ENCODE results near the gene AFAP1L1. TPM values are rescaled to one million over a fixed set of nuclear protein-coding genes. Genes with fewer than 3 reads are reported as not detected.

AFAP1L1 gene
- total RNA-seq, 1 experiment from 2014 or later = 0.45 TPM

DNA sequence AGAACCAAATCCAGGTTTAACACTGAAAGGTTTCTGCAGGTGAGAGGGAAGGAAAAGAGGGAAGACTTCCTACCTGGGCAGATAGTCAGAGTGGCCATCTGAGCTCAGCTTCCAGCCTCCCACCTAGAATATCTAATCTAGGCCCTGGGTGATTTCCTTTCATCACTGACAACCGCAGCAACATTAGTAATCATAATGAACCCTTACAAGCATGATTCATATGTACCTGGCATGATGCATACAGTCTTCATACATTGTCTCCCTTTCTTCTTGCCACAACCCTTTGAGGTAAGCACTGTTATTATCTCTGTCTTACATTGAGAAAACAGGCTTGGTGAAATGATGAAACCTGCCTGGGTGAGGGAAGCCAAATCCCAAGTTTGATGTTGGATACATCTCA is 13.5 kb downstream of the AFAP1L1 start:
- Histone ChIP-seq H3K27ac (no peak overlapping the region), H3K36me3 (no peaks in the 10 kb centered on the region), H3K27me3 (0 out of 2 replicates have a peak, but pooled peaks cover 5% of the 10 kb centered on the region), H3K4me3 (no peak overlapping the region), H3K4me1 (no peaks in the 10 kb centered on the region; the same call in 1 of the 2 replicates), H3K9me3 (replicated peaks) (no peaks in the 10 kb centered on the region)
- no peak for DNase-seq

DNA sequence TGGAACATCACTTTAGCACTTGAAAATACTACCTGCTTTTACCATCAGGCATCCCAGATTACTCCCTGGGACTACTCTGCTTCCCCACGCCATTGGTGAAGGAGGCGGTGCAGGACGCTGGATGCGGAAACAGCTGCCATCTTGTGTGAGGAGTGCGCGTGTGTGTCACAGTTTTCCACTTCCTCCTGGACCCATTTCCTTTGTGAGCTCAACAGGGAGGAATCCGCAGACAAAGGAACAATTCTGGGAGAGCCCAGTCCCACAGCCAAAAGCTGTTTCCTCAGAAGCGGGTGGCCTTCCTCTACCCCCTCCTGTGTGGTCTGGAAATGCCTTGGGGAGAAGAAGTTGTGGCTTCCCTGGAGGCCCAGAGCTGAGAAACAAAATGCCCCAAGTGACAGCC is 16.8 kb downstream of the AFAP1L1 start:
- 0 out of 2 replicates have a peak overlapping the region, but pooled peaks have one; percentile 17 for H3K27ac ChIP-seq

GRCh38 chr5:149289301-149289700 is 17.6 kb downstream of the AFAP1L1 start:
- Histone ChIP-seq H3K27ac (no peak overlapping the region), H3K36me3 (no peaks in the 10 kb centered on the region), H3K4me3 (no peak overlapping the region), H3K9me3 (replicated peaks) (no peaks in the 10 kb centered on the region), H3K4me1 (no peaks in the 10 kb centered on the region; the same call in 1 of the 2 replicates), H3K27me3 (0 out of 2 replicates have a peak, but pooled peaks cover 8% of the 10 kb centered on the region)
- DNase-seq = no peak

More for the DNA sequence above, 16.8 kb downstream of the AFAP1L1 start:
- Histone ChIP-seq H3K27me3 (0 out of 2 replicates have a peak, but pooled peaks cover 5% of the 10 kb centered on the region), H3K4me1 (no peaks in the 10 kb centered on the region; the same call in 1 of the 2 replicates), H3K36me3 (no peaks in the 10 kb centered on the region), H3K9me3 (replicated peaks) (no peaks in the 10 kb centered on the region), H3K4me3 (peak overlapping the region; percentile 23)
- DNase-seq = peak in 1 of 2 experiments; percentile 26

GRCh38 chr5:149294872-149295829 is 23.5 kb downstream of the AFAP1L1 start:
- Histone ChIP-seq H3K4me3 (no peak overlapping the region), H3K9me3 (replicated peaks) (no peaks in the 10 kb centered on the region), H3K27me3 (peaks cover 6% of the 10 kb centered on the region; the same call in 1 of the 2 replicates), H3K27ac (no peak overlapping the region), H3K36me3 (no peaks in the 10 kb centered on the region), H3K4me1 (no peaks in the 10 kb centered on the region)
- DNase-seq = no peak

GRCh38 chr5:149297340-149298025 is 25.8 kb downstream of the AFAP1L1 start:
- no peaks in the 10 kb centered on the region for H3K36me3 ChIP-seq

DNA sequence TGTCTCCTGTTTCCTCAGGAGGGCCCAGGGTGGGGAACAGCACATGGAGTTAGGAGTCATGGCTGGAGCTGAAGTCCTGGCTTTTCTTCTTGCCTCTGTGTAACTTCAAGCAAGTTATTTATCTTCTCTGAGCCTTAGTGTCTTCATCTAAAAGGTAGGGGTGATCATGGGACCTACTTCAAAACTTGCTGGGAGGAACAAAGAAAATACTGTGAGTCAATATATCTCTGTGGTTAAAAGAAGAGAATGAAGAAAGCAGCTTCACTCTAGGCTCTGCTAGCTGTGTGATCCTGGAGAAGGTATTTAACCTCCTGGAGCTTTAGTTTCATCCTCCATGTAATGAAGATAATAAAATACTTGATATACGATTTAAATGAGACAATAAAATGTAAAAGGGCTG is 26.5 kb downstream of the AFAP1L1 start:
- no peaks in the 10 kb centered on the region for H3K9me3 ChIP-seq (replicated peaks)
- no peaks in the 10 kb centered on the region for H3K4me1 ChIP-seq
- H3K36me3 ChIP-seq = no peaks in the 10 kb centered on the region
- peaks cover 6% of the 10 kb centered on the region; the same call in 1 of the 2 replicates for H3K27me3 ChIP-seq
- no peak overlapping the region for H3K27ac ChIP-seq
- DNase-seq = no peak
- no peak overlapping the region for H3K4me3 ChIP-seq

More at GRCh38 chr5:149297340-149298025, 25.8 kb downstream of the AFAP1L1 start:
- Histone ChIP-seq H3K27ac (no peak overlapping the region), H3K9me3 (replicated peaks) (no peaks in the 10 kb centered on the region), H3K27me3 (peaks cover 6% of the 10 kb centered on the region; the same call in 1 of the 2 replicates), H3K4me1 (no peaks in the 10 kb centered on the region), H3K4me3 (no peak overlapping the region)
- DNase-seq = no peak

GRCh38 chr5:149298842-149299404 is 27.3 kb downstream of the AFAP1L1 start:
- Histone ChIP-seq H3K9me3 (replicated peaks) (no peaks in the 10 kb centered on the region), H3K4me3 (no peak overlapping the region), H3K27ac (no peak overlapping the region), H3K4me1 (no peaks in the 10 kb centered on the region), H3K27me3 (peaks cover 6% of the 10 kb centered on the region; the same call in 1 of the 2 replicates), H3K36me3 (no peaks in the 10 kb centered on the region)
- DNase-seq = no peak

GRCh38 chr5:149299451-149300054 is 27.9 kb downstream of the AFAP1L1 start:
- Histone ChIP-seq H3K27ac (no peak overlapping the region), H3K27me3 (peaks cover 3% of the 10 kb centered on the region; the same call in 1 of the 2 replicates), H3K4me3 (no peak overlapping the region), H3K9me3 (replicated peaks) (no peaks in the 10 kb centered on the region), H3K4me1 (no peaks in the 10 kb centered on the region), H3K36me3 (no peaks in the 10 kb centered on the region)
- no peak for DNase-seq

DNA sequence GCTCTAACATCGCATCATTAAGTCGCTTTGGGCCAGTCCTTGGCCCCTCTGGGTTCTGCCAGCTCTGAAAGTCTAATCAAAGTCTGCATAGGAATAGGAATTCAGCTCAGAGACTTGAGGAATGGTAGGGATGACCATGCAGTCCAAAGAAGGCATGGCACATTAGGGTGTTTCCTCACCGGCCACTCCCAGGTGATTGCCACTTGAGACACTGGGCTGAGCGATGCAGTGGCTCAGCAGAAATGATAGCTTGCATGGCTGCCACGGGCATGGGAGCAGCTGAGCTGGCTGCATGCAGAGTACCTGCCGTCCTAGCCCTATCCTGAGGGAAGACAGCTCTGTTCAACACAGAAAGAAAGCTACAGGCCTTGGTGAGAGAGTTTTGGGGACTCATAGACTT is 28.8 kb downstream of the AFAP1L1 start:
- H3K36me3 ChIP-seq = no peaks in the 10 kb centered on the region
- H3K27ac ChIP-seq = no peak overlapping the region
- peaks cover 3% of the 10 kb centered on the region; the same call in 1 of the 2 replicates for H3K27me3 ChIP-seq
- no peak overlapping the region for H3K4me3 ChIP-seq
- DNase-seq = no peak
- no peaks in the 10 kb centered on the region for H3K4me1 ChIP-seq
- H3K9me3 ChIP-seq (replicated peaks) = no peaks in the 10 kb centered on the region

DNA sequence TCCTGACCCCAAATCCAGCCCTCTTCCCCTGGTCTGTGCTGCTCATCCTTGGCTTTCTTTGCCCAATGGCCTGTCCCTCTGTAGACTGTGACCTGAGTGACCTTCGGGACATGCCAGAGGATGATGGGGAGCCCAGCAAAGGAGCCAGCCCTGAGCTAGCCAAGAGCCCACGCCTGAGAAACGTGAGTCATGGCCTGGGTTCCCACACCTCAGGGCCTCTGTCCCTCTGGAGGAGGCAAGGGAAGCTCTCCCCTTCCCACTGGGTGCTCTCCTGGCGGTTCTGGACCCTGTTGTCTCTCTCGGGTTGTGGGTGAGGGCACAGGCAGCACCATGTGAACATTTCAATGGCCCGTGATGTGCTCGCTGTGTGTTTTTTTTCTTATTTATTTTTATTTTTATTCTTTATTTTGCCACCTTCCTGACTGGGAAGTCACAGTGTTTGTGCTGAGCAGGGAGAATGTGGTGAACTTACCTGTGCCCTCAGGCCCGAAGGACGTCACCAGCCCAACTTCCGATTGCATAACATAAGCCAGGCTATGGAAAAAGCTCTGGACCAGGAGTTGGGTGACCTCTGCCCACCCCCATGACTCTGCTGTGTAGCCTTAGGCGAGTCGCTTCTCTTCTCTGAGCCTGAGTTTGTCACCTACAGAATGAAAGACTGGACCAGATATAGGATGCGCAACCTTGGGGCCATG is 29.5 kb downstream of the AFAP1L1 start:
- Histone ChIP-seq H3K27ac (no peak overlapping the region), H3K4me1 (no peaks in the 10 kb centered on the region), H3K4me3 (no peak overlapping the region), H3K9me3 (replicated peaks) (no peaks in the 10 kb centered on the region), H3K27me3 (peaks cover 3% of the 10 kb centered on the region; the same call in 1 of the 2 replicates), H3K36me3 (no peaks in the 10 kb centered on the region)
- DNase-seq = no peak

GRCh38 chr5:149301744-149302380 is 30.2 kb downstream of the AFAP1L1 start:
- H3K36me3 ChIP-seq = no peaks in the 10 kb centered on the region
- no peaks in the 10 kb centered on the region for H3K9me3 ChIP-seq (replicated peaks)
- no peaks in the 10 kb centered on the region for H3K4me1 ChIP-seq
- H3K4me3 ChIP-seq = no peak overlapping the region
- peaks cover 3% of the 10 kb centered on the region; the same call in 1 of the 2 replicates for H3K27me3 ChIP-seq
- no peak overlapping the region for H3K27ac ChIP-seq
- DNase-seq = no peak

- DNase-seq = no peak
- H3K36me3 ChIP-seq = no peaks in the 10 kb centered on the region
- no peaks in the 10 kb centered on the region for H3K4me1 ChIP-seq
- no peak overlapping the region for H3K27ac ChIP-seq
- H3K27me3 ChIP-seq = peaks cover under 1% of the 10 kb centered on the region; the same call in 1 of the 2 replicates
- H3K9me3 ChIP-seq (replicated peaks) = no peaks in the 10 kb centered on the region
- no peak overlapping the region for H3K4me3 ChIP-seq
These were observed 31.0 kb downstream of the AFAP1L1 start for GRCh38 chr5:149302641-149303040.

- Histone ChIP-seq H3K36me3 (no peaks in the 10 kb centered on the region), H3K9me3 (replicated peaks) (no peaks in the 10 kb centered on the region), H3K27ac (no peak overlapping the region), H3K4me1 (no peaks in the 10 kb centered on the region), H3K4me3 (no peak overlapping the region), H3K27me3 (no peaks in the 10 kb centered on the region)
- no peak for DNase-seq
These were observed 31.6 kb downstream of the AFAP1L1 start for GRCh38 chr5:149303210-149303609.
